Adipocyte (in vitro differentiated cells): ENCODE measurements around the gene SRPK3.
A peak's percentile ranks its signal among the peaks of the same experiment; 100 is the strongest.

Experiments used
- DNase-seq: peaks from one replicate; pipeline ENCODE4 v3.0.0-alpha.2; 2015; ENCODE audit warnings: low read depth
- H3K27me3 ChIP-seq: replicated peaks from 2 replicates; pipeline ENCODE4 v1.7.0; 2013; ENCODE audit warnings: mild to moderate bottlenecking, low read length, moderate library complexity; ENCODE audit not compliant: control insufficient read depth, insufficient read depth
- H3K36me3 ChIP-seq: 2 replicates; pipeline ENCODE4 v1.7.0; 2013; ENCODE audit warnings: low read length, mild to moderate bottlenecking, moderate library complexity; ENCODE audit not compliant: control insufficient read depth, insufficient read depth, severe bottlenecking
- H3K4me1 ChIP-seq: 2 replicates; pipeline ENCODE4 v1.7.0; 2013; ENCODE audit warnings: mild to moderate bottlenecking, low read length, moderate library complexity; ENCODE audit not compliant: control insufficient read depth, insufficient read depth
- H3K4me3 ChIP-seq: 2 replicates; pipeline ENCODE4 v1.7.0; 2013; ENCODE audit warnings: mild to moderate bottlenecking, low read length, moderate library complexity
- H3K9ac ChIP-seq: 2 replicates; pipeline ENCODE4 v1.7.0; 2013; ENCODE audit warnings: mild to moderate bottlenecking, low read length, moderate library complexity
- H3K9me3 ChIP-seq: 2 replicates; pipeline ENCODE4 v1.7.0; 2013; ENCODE audit warnings: mild to moderate bottlenecking, low read length, moderate library complexity; ENCODE audit not compliant: control insufficient read depth

SRPK3 gene

GRCh38 chrX:153794018-153794896, 13.4 kb downstream of the SRPK3 start, which contains the start of the genes IDH3G and SSR4:
Gene IDH3G (minus strand): TSS chrX:153794375. CDS start chrX:153794326, 49 bp downstream.
Gene SSR4 (plus strand): TSS chrX:153794668. CDS start chrX:153794688, 20 bp downstream.
- H3K4me1 ChIP-seq: peaks cover 18% of the 10 kb centered on the region
- H3K4me3 ChIP-seq: peak within 1 kb of the TSS; percentile 87
- no peaks in the 10 kb centered on the region for H3K27me3 ChIP-seq
- DNase-seq: peak; percentile 94
- H3K9ac ChIP-seq: peak within 1 kb of the TSS; percentile 92
- peaks cover 24% of the 10 kb centered on the region for H3K36me3 ChIP-seq
- H3K9me3 ChIP-seq: peaks cover 5% of the 10 kb centered on the region

DNA sequence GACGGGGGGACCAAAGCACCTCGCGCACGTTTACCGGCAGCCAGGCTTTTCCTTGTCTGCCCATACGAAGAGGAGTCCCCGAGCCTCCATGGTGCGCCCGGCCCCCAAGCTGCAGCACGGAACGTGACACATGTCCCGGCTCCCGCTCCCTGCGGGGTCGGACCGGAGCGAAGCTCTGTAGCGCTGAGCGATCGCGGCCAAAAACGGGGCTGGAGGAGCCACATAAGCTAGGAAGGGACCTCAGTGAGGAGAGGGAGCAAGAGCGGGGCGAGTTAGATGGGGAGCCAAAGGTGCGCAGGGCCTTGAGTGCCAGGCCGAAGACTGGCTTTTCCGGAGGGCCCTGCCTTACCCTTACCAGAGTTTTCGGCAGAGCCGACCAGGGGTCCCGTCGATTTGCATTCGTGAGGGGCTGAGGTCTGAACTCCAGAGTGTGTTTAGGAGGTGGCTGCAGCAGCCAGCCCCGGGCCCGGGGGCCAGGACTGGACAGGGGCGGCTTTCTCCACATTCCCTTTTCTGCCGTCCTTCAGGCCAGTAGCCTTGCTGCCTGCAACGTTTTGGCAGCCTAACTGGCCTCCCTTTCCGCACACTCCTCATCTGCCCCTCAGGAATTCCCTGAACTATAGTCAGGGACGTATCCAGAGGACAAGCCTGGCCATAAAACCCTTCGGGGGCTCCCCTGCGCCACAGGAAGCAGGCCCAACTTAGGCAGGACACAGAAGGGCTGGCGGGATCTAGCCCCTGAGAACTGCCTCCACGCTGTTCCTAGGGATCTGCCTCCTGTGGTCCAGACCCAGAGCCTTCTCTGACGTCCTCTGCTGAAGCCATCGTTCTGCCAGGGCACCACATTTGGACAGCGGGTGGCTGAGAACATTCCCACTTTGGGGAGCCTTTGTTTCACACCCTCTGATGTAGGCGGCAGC, 14.3 kb downstream of the SRPK3 start:
- DNase-seq: peak; percentile 26
- peaks cover 18% of the 10 kb centered on the region for H3K4me1 ChIP-seq
- no peaks in the 10 kb centered on the region for H3K27me3 ChIP-seq
- H3K9ac ChIP-seq: peak overlapping the region; percentile 91
- H3K36me3 ChIP-seq: peaks cover 22% of the 10 kb centered on the region
- H3K4me3 ChIP-seq: peak overlapping the region; percentile 87
- H3K9me3 ChIP-seq: peaks cover 5% of the 10 kb centered on the region

DNA sequence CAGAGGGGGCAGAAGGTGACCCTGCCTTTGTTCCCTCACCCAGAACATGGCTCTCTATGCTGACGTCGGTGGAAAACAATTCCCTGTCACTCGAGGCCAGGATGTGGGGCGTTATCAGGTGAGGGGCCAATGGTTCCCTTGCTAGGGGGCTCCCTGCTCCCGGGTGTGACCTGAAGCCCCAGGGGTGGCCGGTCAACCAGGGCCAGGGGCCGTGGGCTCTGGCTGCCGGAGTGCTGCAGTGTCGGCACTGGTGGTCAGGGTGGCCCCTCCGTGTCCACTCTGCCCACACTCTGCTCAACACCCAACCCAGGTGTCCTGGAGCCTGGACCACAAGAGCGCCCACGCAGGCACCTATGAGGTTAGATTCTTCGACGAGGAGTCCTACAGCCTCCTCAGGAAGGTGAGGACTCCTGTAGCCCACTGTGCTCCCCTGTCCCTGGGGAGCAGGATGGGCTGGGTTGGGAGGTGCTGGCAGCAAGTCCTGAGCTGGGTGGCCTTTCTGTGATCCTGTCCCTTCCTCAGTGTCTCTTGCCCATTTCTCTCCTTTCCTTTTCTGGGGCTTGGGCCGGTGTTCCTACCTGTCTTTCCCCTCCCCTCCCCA, 16.7 kb downstream of the SRPK3 start:
- Histone ChIP-seq H3K36me3 (peaks cover 22% of the 10 kb centered on the region), H3K4me3 (no peak overlapping the region), H3K4me1 (peaks cover 17% of the 10 kb centered on the region), H3K9ac (no peak overlapping the region), H3K27me3 (peaks cover 5% of the 10 kb centered on the region), H3K9me3 (peaks cover 5% of the 10 kb centered on the region)
- DNase-seq: no peak

DNA sequence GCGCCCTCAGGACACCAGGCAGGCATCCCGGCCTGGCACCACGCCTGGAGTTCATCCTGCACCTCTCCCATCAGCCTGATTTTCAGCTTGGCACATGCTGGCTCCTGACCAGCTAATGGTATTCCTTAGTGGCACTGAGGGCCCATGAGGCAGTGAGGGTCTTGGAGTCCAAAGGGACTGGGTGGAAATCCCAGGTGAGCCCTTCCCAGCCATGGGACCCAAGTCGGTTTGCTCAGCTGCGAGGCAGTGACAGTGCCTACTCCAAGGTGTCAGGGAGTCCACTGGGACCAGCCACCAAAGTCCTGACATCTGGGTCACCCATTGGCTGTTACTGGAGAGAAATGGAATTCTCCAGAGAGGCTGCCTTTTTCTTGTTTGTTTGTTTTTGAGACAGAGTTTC, 18.5 kb downstream of the SRPK3 start:
- no peak for DNase-seq
- H3K4me3 ChIP-seq: no peak overlapping the region
- peaks cover 22% of the 10 kb centered on the region for H3K36me3 ChIP-seq
- peaks cover 5% of the 10 kb centered on the region for H3K27me3 ChIP-seq
- peaks cover 5% of the 10 kb centered on the region for H3K9me3 ChIP-seq
- H3K9ac ChIP-seq: no peak overlapping the region
- H3K4me1 ChIP-seq: peaks cover 11% of the 10 kb centered on the region

- Histone ChIP-seq H3K4me1 (peaks cover 11% of the 10 kb centered on the region), H3K9me3 (peaks cover 5% of the 10 kb centered on the region), H3K27me3 (peaks cover 5% of the 10 kb centered on the region), H3K36me3 (peaks cover 22% of the 10 kb centered on the region), H3K9ac (no peak overlapping the region), H3K4me3 (no peak overlapping the region)
- DNase-seq: no peak
These were observed 19.4 kb downstream of the SRPK3 start for GRCh38 chrX:153800177-153800722.

DNA sequence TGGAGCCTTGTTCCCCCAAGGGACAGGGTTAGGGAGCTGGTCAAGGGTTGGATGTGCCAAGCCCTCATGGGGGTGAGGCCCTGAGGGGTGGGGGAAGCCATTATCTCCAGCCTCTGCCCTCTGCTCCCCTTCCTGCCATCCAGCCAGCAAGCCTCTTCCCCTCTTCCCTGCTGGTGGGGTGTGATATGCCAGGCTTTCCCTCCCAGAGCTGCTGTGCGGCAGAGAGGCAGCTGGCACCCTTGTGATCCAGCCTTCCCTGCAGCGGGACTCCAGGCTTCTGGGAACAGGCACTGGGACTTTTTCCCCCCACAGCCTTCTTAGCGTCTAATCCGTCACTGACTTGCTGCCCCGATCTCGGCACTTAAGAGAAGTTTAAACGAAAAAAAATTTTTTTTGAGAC, 19.9 kb downstream of the SRPK3 start:
- Histone ChIP-seq H3K9ac (no peak overlapping the region), H3K4me1 (peaks cover 7% of the 10 kb centered on the region), H3K9me3 (peaks cover 5% of the 10 kb centered on the region), H3K27me3 (peaks cover 6% of the 10 kb centered on the region), H3K4me3 (no peak overlapping the region), H3K36me3 (peaks cover 22% of the 10 kb centered on the region)
- no peak for DNase-seq

DNA sequence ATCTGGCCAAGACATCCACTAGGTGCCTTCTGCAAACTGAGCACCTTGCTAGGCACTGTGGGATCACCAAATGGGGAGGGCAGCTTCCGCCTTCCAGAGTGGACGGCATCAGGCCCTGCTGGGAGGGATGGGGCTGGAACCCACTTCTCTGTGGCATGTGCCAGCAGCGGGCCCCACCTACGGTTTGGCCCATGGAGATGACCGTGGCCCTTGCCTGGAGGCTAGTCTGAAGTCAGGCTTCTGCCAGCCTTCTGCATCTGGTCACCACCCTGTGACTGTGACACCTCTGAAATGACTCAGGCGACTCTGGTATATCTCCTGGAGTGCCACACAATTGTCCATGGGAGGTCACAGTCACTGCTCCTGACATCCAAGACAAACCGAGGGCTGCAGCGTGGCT, 20.8 kb downstream of the SRPK3 start:
- Histone ChIP-seq H3K27me3 (peaks cover 12% of the 10 kb centered on the region), H3K9ac (no peak overlapping the region), H3K4me3 (no peak overlapping the region), H3K9me3 (peaks cover 5% of the 10 kb centered on the region), H3K36me3 (peaks cover 22% of the 10 kb centered on the region), H3K4me1 (no peaks in the 10 kb centered on the region)
- no peak for DNase-seq

- no peaks in the 10 kb centered on the region for H3K4me1 ChIP-seq
- H3K9ac ChIP-seq: no peak overlapping the region
- peaks cover 12% of the 10 kb centered on the region for H3K27me3 ChIP-seq
- H3K36me3 ChIP-seq: peaks cover 16% of the 10 kb centered on the region
- no peak for DNase-seq
- H3K9me3 ChIP-seq: peaks cover under 1% of the 10 kb centered on the region
- no peak overlapping the region for H3K4me3 ChIP-seq
These were observed 21.7 kb downstream of the SRPK3 start for GRCh38 chrX:153802513-153803045.

DNA sequence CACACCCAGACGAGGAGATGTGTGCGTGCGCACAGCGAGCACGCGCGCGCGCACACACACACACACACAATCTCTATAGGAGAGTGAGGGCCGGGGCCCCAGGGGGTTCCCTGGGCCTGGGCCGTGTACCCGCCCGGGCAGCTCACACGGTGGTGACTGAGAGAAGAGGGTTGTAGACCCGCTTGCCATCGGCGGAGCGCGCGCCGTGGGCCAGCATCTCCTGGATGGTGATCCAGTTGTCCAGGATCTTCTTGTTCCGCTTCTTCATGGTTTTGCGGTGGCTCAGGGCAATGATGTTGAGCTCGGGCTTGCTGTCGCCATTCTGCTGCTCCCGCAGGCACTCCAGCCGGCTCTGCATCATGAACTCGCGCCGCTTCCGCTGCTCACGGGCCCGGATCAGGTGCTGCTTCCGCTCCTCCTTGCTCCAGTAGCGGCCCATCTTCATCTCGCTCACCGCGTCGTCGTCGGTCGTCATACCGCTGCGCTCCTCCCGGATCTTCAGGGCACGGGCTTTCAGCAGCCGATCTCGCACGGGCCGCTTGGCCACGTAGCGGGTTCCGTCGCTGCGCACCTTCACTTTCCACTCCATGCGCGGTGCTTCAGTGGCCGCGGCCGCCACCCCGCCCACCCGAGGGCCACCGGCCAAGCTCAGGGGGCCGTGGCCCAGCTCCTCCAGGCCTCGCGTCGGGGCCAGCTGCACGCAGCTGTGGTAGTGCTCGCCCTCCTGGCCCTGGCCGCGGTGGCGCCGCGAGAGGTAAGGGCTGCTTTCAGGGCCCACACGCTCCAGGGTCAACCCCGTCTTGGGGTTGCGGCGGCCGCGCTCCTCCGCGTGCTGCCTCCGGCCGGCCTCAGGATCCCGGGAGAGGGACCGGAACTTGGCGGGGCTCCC, 22.6 kb downstream of the SRPK3 start:
- H3K9ac ChIP-seq: no peak overlapping the region
- H3K27me3 ChIP-seq: peaks cover 12% of the 10 kb centered on the region
- H3K36me3 ChIP-seq: peaks cover 10% of the 10 kb centered on the region
- no peaks in the 10 kb centered on the region for H3K9me3 ChIP-seq
- H3K4me1 ChIP-seq: no peaks in the 10 kb centered on the region
- H3K4me3 ChIP-seq: no peak overlapping the region
- no peak for DNase-seq

GRCh38 chrX:153804100-153804595, 23.3 kb downstream of the SRPK3 start:
- H3K9me3 ChIP-seq: peaks cover 3% of the 10 kb centered on the region
- H3K4me1 ChIP-seq: no peaks in the 10 kb centered on the region
- no peak for DNase-seq
- peaks cover 12% of the 10 kb centered on the region for H3K27me3 ChIP-seq
- H3K36me3 ChIP-seq: peaks cover 4% of the 10 kb centered on the region
- H3K4me3 ChIP-seq: no peak overlapping the region
- no peak overlapping the region for H3K9ac ChIP-seq
